C1 segment of cervical spinal cord (tissue), 14 donors: ENCODE data around the gene NMRAL1.

Experiments used
- DNase-seq, 14 donors: peaks; one replicate each; lab custom pipeline; 2025; lab: John Stamatoyannopoulos, UW

NMRAL1 gene

DNA sequence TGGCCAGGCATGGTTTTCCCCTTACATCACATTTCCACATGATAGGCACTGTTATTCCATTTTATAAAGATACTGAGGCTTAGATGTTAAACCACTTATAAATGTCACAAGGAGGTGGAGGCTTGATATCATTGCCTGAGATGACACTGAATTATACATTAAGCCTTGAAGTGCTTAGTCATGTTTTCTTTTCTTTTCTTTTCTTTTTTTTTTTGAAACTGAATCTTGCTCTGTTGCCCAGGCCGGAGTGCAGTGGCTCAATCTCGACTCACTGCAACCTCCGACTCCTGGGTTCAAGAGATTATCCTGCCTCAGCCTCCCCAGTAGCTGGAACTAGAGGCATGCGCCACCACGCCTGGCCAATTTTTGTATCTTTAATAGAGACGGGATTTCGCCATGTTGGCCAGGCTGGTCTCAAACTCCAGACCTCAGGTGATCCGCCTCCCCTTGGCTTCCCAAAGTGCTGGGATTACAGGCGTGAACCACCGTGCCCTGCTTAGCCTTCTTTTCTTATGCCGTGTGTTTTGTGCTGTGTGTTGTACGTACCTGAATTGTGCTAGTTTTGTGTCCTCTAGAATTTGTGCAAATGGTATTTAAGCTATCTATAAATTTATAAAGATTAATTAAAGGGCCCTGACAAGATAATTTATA, 47.6 kb downstream of the NMRAL1 start:
- no peak for DNase-seq

GRCh38 chr16:4426021-4426684, 48.3 kb downstream of the NMRAL1 start:
- peak in 1 of 14 donors; percentile 75 for DNase-seq

DNA sequence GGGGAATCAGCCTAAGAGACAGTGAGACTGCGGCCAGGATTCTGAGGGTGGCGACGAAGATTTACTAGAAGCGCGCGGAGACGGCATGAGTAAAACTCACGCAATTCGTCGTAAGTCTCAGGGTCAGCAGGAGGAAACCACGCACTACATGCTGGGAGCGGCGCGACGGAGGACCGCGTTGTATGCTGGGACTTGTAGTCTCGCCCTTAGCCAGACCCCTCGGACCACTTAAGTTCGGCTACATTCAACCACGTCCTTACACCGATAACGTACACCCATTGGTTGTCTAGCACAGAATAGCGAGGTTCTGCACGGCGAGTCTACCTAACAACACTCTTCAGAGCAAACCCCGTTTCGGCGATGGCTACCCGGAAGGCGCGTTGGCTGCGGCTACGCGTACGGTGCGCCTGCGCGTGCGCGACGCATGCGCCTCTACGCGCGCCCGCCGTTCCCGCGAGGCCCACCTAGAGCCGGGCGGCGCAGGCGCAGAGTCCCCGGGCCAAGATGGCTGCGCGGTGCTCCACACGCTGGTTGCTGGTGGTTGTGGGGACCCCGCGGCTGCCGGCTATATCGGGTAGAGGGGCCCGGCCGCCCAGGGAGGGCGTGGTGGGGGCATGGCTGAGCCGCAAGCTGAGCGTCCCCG, 48.9 kb downstream of the NMRAL1 start, which contains the start of gene DNAJA3:
DNAJA3 (plus strand) TSS at position 491 of the 643 bp plus-strand sequence; CDS start at position 505, 14 bp downstream.
- DNase-seq: peak; percentile 44 to 98 (median 92)

- no peak for DNase-seq
Measured at GRCh38 chr16:4420505-4421105, 53.8 kb downstream of the NMRAL1 start.

DNA sequence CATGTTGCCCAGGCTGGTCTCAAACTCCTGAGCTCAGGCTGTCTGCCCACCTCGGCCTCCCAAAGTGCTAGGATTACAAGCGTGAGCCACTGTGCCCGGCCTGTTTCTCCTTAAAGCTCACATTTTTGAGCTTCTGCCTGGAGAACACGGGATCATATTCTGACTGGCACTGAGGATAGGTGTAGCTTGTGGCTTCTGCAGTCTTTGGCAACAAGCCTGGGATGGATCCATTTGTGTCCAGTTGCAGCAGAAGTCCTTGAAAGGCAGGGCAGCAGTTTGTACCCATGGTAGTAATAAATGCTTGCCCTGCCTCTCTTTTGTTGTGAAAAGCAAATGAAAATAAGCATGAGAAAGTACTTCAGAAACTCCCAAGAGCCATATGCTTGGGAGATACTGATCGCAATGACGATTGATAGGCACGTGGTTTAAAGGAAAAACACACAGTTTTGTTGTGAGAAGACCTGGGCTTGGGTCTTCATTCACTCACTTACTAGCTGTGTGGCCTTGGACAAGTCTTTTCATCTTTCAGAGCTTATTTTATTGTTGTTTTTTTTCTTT, 54.9 kb downstream of the NMRAL1 start:
- no peak for DNase-seq

DNA sequence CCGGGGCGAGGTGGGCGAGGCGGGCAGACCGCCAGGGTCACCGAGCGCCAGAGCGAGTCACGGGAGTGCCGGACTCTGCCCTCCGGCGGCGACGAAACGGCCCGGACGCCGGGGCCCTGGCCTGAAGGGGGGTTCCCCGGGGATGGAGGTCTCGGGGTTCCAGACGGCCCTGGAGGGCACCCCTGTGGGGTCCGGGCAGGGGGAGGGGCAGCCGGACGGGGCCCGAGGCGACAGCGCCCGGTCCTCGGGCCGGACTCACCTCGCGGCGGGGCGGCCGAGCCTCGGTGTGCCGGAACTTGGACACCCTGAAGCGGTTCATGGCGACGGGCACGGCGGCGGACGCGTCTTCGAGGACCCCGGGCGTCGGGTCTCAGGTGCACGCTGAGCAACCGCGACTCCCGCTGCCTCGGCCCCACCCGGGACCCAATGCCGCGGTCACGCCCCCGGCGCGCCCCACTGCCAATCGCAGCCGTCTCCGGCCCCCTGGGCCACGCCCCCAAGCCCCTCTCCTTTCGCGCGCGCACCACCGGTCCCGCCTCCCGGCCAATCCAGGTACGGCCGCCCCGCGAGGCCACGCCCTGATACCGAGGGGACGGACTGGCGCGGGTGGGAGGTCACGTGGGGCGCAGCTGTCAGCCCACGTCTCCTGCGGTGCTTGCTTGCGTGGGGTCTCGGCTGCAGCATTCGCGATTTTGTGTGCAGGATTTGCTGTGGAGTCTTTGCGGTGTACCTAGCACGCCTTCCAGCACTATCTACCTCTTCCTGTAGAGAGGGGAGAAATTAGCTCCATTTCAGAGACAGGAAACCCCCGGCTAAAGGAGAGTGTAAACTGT, 58.0 kb downstream of the NMRAL1 start, which contains the start of gene CORO7:
CORO7 (minus strand) TSS at position 397 of the 833 bp plus-strand sequence; CDS start at position 319, 78 bp downstream.
- DNase-seq: peak; percentile 49 to 98 (median 94)

DNA sequence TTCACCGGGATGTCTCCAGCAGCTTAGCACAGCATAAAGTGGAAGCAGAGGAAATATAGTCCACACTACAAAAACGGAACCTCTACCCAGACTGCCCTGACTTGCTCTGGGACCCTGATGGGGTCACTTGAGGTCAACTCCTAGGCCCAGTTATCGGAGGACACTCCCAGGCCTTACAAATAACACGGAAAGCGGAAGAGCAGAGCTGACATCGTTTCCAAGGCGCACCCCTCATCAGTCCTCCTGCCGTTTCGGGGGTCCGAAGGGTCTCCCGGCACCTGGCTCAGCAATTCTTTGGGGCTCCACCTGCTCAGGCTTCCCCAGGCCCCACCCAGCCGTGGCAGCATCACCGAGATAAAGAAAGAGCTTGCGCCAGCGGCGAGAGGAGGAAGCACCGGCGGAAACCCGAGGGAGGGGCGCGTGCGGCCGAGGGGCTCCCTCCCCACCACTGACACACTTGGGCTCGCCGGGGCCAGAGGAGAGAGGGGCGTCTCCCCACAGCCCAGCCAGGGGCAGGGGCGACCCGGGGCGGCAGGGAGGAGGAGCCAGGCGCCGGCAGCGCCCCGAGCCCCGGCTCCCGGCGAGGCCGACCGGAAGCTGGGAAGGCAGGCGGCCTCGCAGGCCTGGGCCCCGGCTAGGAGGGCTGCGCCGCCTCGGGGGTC, 58.8 kb downstream of the NMRAL1 start:
- peak in 12 of 14 donors; percentile 17 to 81 (median 41) for DNase-seq

DNA sequence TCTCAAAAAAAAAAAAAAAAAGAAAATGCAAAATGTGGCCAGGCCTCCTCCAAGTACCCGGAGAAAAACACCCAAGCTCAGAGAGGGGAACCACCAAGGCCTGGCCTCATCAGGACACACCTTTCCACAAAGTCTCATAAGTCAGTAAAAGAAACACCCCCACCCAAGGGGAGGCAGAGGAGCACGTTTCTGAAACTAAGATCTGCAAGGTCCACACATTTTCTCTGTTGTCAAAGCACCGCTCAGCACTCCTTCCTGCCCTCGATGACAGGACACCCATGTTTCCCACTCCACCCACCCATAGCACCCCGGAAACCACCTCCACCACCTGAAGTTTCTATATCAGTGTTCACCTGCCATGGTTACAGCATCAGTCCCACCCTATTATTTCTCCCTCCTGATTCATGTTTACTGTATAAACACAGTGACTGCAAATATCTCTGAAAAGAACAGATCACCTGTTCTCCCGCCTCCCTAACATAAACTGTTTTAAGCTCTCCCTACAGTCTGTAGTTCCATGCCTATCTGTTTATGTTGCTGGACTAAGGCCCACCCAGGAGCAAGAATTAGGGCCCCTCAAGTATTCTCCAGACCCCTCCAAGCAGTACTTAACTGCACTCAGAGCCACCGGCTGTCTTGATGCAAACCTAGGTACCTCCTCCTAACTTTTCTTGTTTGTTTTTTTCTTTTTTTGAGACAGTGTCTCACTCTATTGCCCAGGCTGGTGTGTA, 60.1 kb downstream of the NMRAL1 start:
- no peak for DNase-seq

DNA sequence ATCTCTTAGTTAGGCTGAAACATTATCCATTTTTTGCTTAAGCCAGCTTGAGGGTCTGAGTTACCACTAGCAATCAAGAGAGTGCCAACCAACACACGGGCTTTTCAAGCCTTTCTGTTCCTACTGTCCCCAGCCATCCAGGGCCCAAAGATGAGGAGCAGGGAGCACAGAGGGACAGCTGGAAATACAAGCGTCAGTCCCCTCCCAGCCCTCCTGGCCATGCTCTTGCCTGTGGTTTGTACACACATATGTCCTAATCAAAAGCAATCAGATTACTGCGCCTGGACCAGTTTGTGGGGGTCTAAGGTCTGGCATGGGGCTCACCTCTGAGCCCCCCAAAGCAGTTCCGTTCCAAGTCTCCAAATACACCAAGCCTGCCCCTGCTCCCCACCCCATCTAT, 61.6 kb downstream of the NMRAL1 start:
- DNase-seq: peak in 2 of 14 donors; percentile 10 to 40

- peak in 1 of 14 donors; percentile 53 for DNase-seq
Measured at GRCh38 chr16:4412159-4412558, 62.3 kb downstream of the NMRAL1 start.
